HG03432 (cell line): ENCODE results near the gene MLIP.

ENCODE experiments used
- ATAC-seq: cut with Tn5 transposase; IDR thresholded peaks from one replicate; pipeline ENCODE4 v1.9.1; 2021; ENCODE audit warnings: mild to moderate bottlenecking, moderate library complexity; ENCODE audit not compliant: unreplicated experiment

MLIP gene

GRCh38 chr6:54094786-54095185 is 16.5 kb upstream of the MLIP start:
- no peak for ATAC-seq

DNA sequence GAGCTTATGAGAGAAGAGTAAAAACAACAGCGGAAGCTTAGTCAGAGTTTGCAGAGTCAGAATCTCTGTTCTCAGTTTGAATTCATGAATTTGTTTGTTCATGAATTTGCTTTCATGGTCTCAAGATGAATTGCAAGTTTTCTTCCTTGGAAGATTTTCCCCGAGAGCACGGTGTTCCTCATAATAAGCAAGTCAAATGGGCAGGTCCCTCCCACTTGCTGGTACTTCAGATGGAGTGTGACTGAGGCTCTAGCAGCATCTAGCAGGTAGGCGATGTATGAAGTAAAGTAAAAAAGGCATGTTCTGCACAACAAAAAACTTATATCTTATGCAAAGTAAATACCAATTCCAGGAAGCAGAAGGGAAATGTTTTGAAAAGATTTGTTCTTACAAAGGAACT is 15.5 kb upstream of the MLIP start:
- ATAC-seq, result no peak

GRCh38 chr6:54096811-54097210 is 14.4 kb upstream of the MLIP start:
- ATAC-seq, result no peak

DNA sequence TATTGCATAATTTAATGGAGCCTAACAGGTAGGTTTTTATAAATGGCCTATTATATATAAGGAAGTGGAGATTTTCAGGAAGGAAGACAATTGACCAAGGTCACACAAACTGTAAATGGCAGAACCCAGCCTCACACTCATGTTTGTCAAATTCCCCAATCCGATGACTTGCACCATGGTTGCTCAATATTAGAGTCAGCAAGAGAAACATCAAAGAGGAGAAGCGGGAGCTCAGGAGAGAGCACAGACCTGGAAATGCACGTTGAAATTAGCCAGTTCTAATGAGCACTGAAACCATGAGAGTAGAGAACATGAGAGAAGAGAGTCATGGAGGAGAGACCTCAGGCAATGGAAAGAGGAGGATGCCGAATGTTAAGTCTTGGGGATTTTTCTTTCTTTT is 13.5 kb upstream of the MLIP start:
- no peak for ATAC-seq

DNA sequence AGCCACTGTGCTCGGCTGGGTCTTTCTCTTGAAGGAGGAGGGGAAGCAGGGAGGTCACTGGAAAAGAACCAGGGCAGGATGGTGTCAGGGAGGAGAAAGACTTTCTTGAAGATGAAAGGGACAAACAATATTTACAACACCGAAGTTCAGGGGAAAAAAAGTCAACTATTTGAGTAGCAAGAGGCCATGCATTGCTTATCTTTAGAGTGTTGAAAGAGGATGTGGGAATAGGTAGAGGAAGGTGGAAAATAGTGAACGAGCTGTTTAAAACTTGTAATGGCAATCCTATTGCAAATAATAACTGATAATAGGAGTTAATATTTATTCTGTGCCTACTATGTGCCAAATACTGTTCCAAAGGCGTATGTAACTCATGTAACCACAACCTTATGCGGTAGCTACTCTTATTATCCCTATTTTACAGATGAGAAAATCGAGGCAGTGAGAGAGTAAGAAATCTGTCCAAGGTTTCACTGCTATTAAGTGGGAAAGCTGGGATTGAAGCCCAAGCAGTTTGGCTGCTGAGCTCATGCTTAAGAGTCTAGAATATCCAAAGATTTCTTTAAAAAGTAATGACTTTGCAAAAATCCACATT is 12.7 kb upstream of the MLIP start:
- ATAC-seq, result no peak

DNA sequence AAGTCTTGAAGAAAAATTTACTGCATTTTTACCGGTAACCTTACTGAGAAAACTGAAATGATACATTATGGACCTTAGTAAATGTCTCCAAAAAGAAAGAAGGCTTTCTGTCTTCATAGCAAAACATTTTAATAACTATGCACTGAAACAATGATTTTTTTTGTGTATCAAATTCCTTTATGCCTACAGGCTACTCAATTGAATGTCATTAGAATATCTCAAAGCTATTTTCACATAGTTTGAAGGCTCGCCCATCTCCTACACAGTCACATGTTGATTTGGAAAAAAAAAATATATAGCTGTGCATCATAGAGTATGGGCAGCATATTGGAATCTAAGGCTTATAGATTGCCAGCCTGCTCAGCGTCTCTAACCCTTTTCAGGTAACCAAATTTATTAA is 12.0 kb upstream of the MLIP start:
- no peak for ATAC-seq

DNA sequence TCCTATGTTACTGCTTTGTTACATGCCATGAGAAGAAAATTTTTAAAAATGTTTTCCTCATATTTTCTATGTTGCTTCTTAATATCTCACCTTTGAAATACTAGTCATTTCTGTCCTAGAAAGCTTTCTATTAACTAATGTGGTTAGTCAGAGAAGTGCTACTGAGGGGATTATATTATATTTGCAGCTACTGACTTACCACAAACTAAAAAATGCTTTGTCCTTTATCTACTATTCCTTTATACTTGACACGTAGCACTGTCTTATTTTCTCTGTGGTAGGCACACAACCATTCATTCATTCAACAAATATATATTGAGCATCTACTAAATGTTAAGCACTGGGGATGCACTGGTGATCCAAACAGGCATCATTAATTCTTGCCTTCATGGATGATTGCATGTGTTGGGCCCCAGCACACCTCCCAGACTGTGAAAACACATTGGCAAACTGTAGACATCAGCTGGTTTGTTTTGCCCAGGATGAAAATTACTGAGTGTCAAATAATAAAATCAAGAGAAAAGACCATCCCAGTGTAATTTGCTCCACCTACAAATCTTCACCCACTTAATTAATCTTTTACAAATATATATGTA is 10.7 kb upstream of the MLIP start:
- peak; percentile 86 for ATAC-seq

GRCh38 chr6:54102238-54102637 is 9.0 kb upstream of the MLIP start:
- ATAC-seq, result no peak

DNA sequence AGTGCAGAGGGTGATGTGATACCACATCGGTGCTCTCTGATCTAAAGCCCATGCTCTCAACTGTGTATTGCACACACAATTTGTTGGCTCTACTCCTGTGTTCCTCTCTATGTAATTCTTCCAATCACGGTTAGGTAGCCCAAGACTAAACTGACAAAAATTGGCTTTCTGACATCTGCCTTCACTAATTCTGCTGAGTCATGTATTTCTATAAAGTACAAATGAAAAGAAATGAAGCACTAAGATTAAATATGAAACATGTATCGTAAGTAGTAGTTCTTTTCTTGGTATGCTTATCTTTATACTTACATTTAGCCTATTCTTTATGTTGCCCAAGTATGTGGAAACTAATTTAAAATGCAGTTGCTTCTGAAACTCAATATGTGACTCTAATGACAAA is 7.7 kb upstream of the MLIP start:
- no peak for ATAC-seq

- ATAC-seq, result no peak
Observed at GRCh38 chr6:54106727-54107126, 4.5 kb upstream of the MLIP start.

GRCh38 chr6:54107470-54108090 is 3.7 kb upstream of the MLIP start:
- no peak for ATAC-seq

- no peak for ATAC-seq
Observed at GRCh38 chr6:54108271-54108670, 3.0 kb upstream of the MLIP start.

DNA sequence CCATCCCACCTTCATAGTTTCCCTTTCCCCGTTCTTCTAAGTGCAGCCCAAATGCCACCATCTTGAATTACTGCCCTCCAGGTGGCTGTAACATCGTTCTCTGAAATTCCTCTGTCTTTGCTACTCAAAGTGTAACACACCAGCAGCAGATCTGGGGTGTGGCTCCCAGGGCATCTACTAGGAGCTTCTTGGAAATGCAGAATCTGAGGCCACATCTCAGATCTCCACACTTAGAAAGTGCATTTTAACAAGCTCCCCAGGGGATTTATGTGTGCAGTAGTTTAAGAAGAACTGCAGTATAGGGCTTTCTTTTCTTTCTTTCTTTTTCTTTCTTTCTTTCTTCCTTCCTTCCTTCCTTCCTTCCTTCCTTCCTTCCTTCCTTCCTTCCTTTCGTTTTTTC is 1.7 kb upstream of the MLIP start:
- no peak for ATAC-seq

DNA sequence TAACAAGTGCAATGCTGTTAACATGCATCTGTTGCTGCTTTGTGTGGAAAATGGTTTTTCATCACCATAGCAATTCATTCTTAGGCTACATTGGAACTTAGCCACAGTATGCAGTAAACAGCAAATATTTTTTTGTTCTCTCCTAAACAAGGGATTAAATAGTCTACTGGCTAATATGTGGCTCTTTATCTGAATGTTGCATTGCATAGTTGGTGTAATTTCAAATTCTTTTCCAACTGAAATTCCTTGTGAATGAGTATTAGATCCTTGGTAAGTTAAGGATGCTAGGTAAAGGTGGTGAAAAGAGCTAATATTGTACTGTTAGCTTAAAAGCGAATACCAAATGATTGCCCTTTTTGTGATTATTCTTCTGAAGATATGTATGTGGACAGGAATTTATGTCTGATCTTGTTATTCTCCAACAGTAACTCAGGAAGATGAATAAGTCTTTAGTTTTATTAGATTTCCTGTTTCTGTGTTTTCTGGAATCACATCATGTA is 958 bp downstream of the MLIP start:
- no peak for ATAC-seq

DNA sequence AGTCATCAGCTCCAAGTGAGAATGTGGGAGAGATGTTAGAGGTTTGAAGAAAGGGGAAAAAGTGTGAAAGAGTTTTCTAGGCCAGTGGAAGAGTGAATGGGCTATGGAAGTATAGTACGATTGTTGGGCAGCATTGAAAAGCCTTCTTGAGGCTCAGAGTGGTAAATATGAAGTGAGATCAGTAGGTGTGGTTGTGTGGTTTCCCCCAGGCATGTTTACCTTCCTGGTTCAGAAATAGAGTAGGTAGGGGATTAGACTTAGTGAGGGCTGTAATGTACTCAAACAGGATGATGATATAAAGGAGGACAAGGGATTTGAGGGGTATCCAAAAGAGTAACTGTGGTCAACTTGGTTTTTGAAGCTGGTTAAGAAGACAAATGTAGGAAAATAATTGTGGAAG is 3.7 kb downstream of the MLIP start:
- no peak for ATAC-seq

GRCh38 chr6:54115966-54116365 is 4.7 kb downstream of the MLIP start:
- no peak for ATAC-seq

DNA sequence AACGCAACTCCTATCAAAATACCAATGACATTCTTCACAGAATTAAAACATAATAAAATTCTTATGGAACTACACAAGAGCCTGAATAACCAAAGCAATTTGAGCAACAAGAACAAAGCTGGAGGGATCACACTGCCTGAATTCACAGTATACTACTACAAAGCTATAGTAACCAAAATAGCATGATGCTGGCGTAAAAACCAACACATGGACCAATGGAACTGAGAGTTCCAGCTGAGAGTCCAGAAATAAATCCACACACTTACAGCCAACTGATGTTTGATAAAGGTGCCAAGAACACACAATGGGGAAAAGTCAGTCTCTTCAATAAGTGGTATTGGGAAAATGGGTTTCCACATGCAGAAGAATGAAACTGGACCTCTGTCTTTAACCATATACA is 6.9 kb downstream of the MLIP start:
- ATAC-seq, result no peak

- no peak for ATAC-seq
Observed at GRCh38 chr6:54125493-54125892, 14.2 kb downstream of the MLIP start.

- ATAC-seq, result no peak
Observed at GRCh38 chr6:54130179-54130578, 18.9 kb downstream of the MLIP start.

GRCh38 chr6:54132587-54132986 is 21.3 kb downstream of the MLIP start:
- no peak for ATAC-seq

GRCh38 chr6:54133186-54133585 is 21.9 kb downstream of the MLIP start:
- ATAC-seq, result no peak

- no peak for ATAC-seq
Observed at GRCh38 chr6:54134935-54135334, 23.7 kb downstream of the MLIP start.
